HCT116 (cell line): ENCODE measurements around the gene MACROH2A1.

ENCODE experiments used
- CTCF ChIP-seq, 3 experiments: fragments of 200-600 bp in 1 of 3; sonication (generic) in 1 of 3; IDR thresholded peaks in 2 of 3; conservative IDR thresholded peaks in 1 of 3; 2 replicates each; pipeline ENCODE4 v1.5.1; 2012 to 2017; ENCODE audit warnings: low read depth in 2 of 3, low read length in 2 of 3, antibody characterized with exemption in 1 of 3, borderline replicate concordance in 1 of 3, control low read depth in 1 of 3, mild to moderate bottlenecking in 1 of 3, mixed read lengths in 1 of 3, mixed run types in 1 of 3, moderate library complexity in 1 of 3; ENCODE audit not compliant: insufficient read depth in 1 of 3
- EZH2 ChIP-seq: fragments of 200-600 bp; sonication (generic); IDR thresholded peaks from 2 replicates; pipeline ENCODE4 v1.6.1; 2017; ENCODE audit warnings: antibody characterized with exemption, mixed run types
- FOSL1 ChIP-seq: IDR thresholded peaks from 2 replicates; pipeline ENCODE4 v1.6.1; 2012; ENCODE audit warnings: low read depth
- POLR2A ChIP-seq: IDR thresholded peaks from 2 replicates; pipeline ENCODE4 v1.7.0; 2011; ENCODE audit warnings: borderline replicate concordance; ENCODE audit not compliant: insufficient read depth, insufficient read length; ENCODE audit errors: extremely low read depth
- RAD21 ChIP-seq: IDR thresholded peaks from 2 replicates; pipeline ENCODE4 v1.6.1; 2012; ENCODE audit warnings: low read depth, mild to moderate bottlenecking
- SIN3A ChIP-seq: IDR thresholded peaks from 2 replicates; pipeline ENCODE4 v1.6.1; 2012; ENCODE audit warnings: low read depth
- ZNF274 ChIP-seq: fragments of 200-500 bp; sonication (Bioruptor generic); IDR thresholded peaks from 2 replicates; pipeline ENCODE4 v1.6.1; 2014; ENCODE audit warnings: mild to moderate bottlenecking, low read depth, low read length, inconsistent platforms

- TF ChIP-seq CTCF (IDR thresholded peaks at IDR 0.05 in 2 of 3, conservative IDR thresholded peaks at IDR 0.05 in 1 of 3; ENCODE audit: borderline replicate concordance in 1 of 3, insufficient read depth in 1 of 3, low read depth in 2 of 3, low read length in 2 of 3) (no peak), POLR2A (no peak), FOSL1 (no peak), SIN3A (no peak), RAD21 (no peak), EZH2 (no peak), ZNF274 (no peak)
These were observed 26.2 kb downstream of the MACROH2A1 start for GRCh38 chr5:135372654-135373381.
